Esophagus (tissue), 2 donors: ENCODE data around the gene NMS. TPM values are rescaled to one million over a fixed set of nuclear protein-coding genes. Genes with fewer than 3 reads are reported as not detected.

Source experiments
- H3K27ac ChIP-seq, 2 donors: one replicate each; pipeline ENCODE4 v1.5.1; 2013; ENCODE audit warnings: low read depth in 2 of 2, mild to moderate bottlenecking in 2 of 2, inconsistent platforms in 1 of 2, low read length in 1 of 2, moderate library complexity in 1 of 2
- H3K27me3 ChIP-seq, 2 donors: one replicate each; pipeline ENCODE4 v1.6.1; 2013; ENCODE audit warnings: low read length in 2 of 2, control low read depth in 1 of 2, mild to moderate bottlenecking in 1 of 2; ENCODE audit not compliant: insufficient read depth in 2 of 2, control insufficient read depth in 1 of 2
- H3K36me3 ChIP-seq, 2 donors: one replicate each; pipeline ENCODE4 v1.6.1; 2013; ENCODE audit warnings: low read length in 1 of 2; ENCODE audit not compliant: control insufficient read depth in 2 of 2, insufficient read depth in 2 of 2
- H3K4me1 ChIP-seq, 2 donors: one replicate each; pipeline ENCODE4 v1.6.1; 2013; ENCODE audit warnings: low read length in 1 of 2; ENCODE audit not compliant: control insufficient read depth in 2 of 2, insufficient read depth in 2 of 2
- H3K4me3 ChIP-seq, 2 donors: one replicate each; pipeline ENCODE4 v1.5.1; 2013; ENCODE audit warnings: low read length in 2 of 2, mild to moderate bottlenecking in 2 of 2, low read depth in 1 of 2, moderate library complexity in 1 of 2
- H3K9me3 ChIP-seq, 2 donors: one replicate each; pipeline ENCODE4 v1.6.1; 2013; ENCODE audit warnings: mild to moderate bottlenecking in 2 of 2, low read depth in 1 of 2, low read length in 1 of 2, moderate library complexity in 1 of 2; ENCODE audit not compliant: control insufficient read depth in 2 of 2, insufficient read depth in 1 of 2
- WGBS, 2 donors: extraction: QIAGEN DNeasy Blood & Tissue Kit; methylation state at CpG; one replicate each; pipeline ENCODE4 v1.1.7; 2013; 5-methylcytosine and 5-hydroxymethylcytosine counted together
- polyA plus RNA-seq, 2 donors: library from polyadenylated mRNA; stranded (reverse); fragments of 200-250 nt; gene quantifications; one replicate each; pipeline ENCODE4 v1.2.3, GENCODE V29; 2013
- donor health status: healthy with polysubstance abuse.
- donor health status: Bipolar disorder and iron deficiency.

NMS gene, protein sequence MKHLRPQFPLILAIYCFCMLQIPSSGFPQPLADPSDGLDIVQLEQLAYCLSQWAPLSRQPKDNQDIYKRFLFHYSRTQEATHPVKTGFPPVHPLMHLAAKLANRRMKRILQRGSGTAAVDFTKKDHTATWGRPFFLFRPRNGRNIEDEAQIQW
- not detected for polyA plus RNA-seq

GRCh38 chr2:100470182-100470581 is at the start of gene NMS:
NMS (plus strand) TSS chr2:100470482; CDS start chr2:100470489, 7 bp downstream.
- Histone ChIP-seq H3K9me3 (no peaks in the 10 kb centered on the region), H3K27me3 (peaks cover 0 to 4% of the 10 kb centered on the region in 2 donors), H3K27ac (no peak within 1 kb of the TSS), H3K4me1 (no peaks in the 10 kb centered on the region), H3K36me3 (no peaks in the 10 kb centered on the region), H3K4me3 (no peak within 1 kb of the TSS)
- WGBS, 2 donors, result 80 to 91% methylated on average over 7 of the region's 7 CpGs

- Histone ChIP-seq H3K27ac (no peak overlapping the region), H3K36me3 (no peaks in the 10 kb centered on the region), H3K4me1 (no peaks in the 10 kb centered on the region), H3K9me3 (no peaks in the 10 kb centered on the region), H3K4me3 (no peak overlapping the region), H3K27me3 (no peaks in the 10 kb centered on the region)
- 88 to 89% methylated on average over 4 of the region's 4 CpGs for WGBS, 2 donors
Observed at GRCh38 chr2:100422320-100423055, 47.8 kb upstream of the NMS start.

DNA sequence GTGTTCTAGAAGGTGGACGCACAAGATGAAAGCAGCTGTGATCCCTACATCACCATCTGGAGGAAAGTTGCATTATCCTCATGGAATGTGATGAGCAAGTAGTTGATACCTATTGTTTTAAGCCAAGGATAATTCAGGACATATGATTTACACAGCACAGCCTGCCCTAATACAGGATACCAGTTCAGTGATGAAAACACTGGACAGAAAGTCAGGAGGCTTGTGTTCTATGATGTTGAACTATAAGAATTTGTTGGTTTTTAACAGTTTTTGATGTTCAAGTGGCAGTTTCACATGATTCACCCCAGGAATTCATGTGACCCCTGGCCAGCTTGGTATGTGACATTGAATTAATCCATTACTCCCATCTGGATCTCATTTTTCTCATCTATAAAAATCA is 46.7 kb upstream of the NMS start:
- Histone ChIP-seq H3K27ac (no peak overlapping the region), H3K27me3 (no peaks in the 10 kb centered on the region), H3K4me1 (no peaks in the 10 kb centered on the region), H3K9me3 (no peaks in the 10 kb centered on the region), H3K4me3 (no peak overlapping the region), H3K36me3 (no peaks in the 10 kb centered on the region)
- 85 to 98% methylated on average over 1 of the region's 1 CpG for WGBS, 2 donors

- 82 to 84% methylated on average over 4 of the region's 4 CpGs for WGBS, 2 donors
- no peak overlapping the region for H3K4me3 ChIP-seq
- no peaks in the 10 kb centered on the region for H3K27me3 ChIP-seq
- H3K36me3 ChIP-seq, result no peaks in the 10 kb centered on the region
- no peak overlapping the region for H3K27ac ChIP-seq
- H3K9me3 ChIP-seq, result no peaks in the 10 kb centered on the region
- H3K4me1 ChIP-seq, result no peaks in the 10 kb centered on the region
Observed at GRCh38 chr2:100424277-100424875, 45.9 kb upstream of the NMS start.

GRCh38 chr2:100425107-100425506 is 45.2 kb upstream of the NMS start:
- H3K27ac ChIP-seq, result no peak overlapping the region
- H3K36me3 ChIP-seq, result no peaks in the 10 kb centered on the region
- no peaks in the 10 kb centered on the region for H3K9me3 ChIP-seq
- H3K4me1 ChIP-seq, result no peaks in the 10 kb centered on the region
- H3K4me3 ChIP-seq, result no peak overlapping the region
- H3K27me3 ChIP-seq, result no peaks in the 10 kb centered on the region
- WGBS, 2 donors, result 68 to 72% methylated on average over 4 of the region's 4 CpGs

- H3K4me1 ChIP-seq, result no peaks in the 10 kb centered on the region
- 83 to 84% methylated on average over 15 of the region's 15 CpGs for WGBS, 2 donors
- no peak overlapping the region for H3K4me3 ChIP-seq
- H3K27me3 ChIP-seq, result no peaks in the 10 kb centered on the region
- no peaks in the 10 kb centered on the region for H3K36me3 ChIP-seq
- H3K9me3 ChIP-seq, result no peaks in the 10 kb centered on the region
- no peak overlapping the region for H3K27ac ChIP-seq
Observed at GRCh38 chr2:100425573-100426383, 44.5 kb upstream of the NMS start.

DNA sequence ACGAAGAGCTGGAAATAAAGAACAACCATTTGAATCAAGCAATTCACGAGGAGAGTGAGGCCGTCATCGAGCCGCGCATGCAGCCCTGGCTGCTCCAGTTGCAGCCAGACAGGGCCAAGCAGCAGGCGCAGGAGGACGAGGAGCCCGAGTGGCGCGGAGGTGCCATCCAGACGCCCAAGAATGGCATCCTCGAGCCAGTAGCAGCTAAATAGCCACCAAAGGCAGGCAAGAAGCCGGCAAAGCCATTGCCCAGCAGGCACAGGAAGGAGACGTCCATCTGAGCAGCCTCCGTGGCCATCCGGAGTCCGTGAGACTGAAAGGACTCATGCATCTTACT is 43.9 kb upstream of the NMS start:
- Histone ChIP-seq H3K36me3 (no peaks in the 10 kb centered on the region), H3K4me3 (no peak overlapping the region), H3K27ac (no peak overlapping the region), H3K4me1 (no peaks in the 10 kb centered on the region), H3K27me3 (no peaks in the 10 kb centered on the region), H3K9me3 (no peaks in the 10 kb centered on the region)
- WGBS, 2 donors, result 87 to 88% methylated on average over 17 to 18 of the region's 18 CpGs

- Histone ChIP-seq H3K4me1 (no peaks in the 10 kb centered on the region), H3K27me3 (no peaks in the 10 kb centered on the region), H3K9me3 (no peaks in the 10 kb centered on the region), H3K36me3 (no peaks in the 10 kb centered on the region), H3K27ac (no peak overlapping the region), H3K4me3 (no peak overlapping the region)
- WGBS, 2 donors, result 91 to 94% methylated on average over 12 of the region's 12 CpGs
Observed at GRCh38 chr2:100427111-100427510, 43.2 kb upstream of the NMS start.

GRCh38 chr2:100427627-100428258 is 42.5 kb upstream of the NMS start:
- Histone ChIP-seq H3K9me3 (no peaks in the 10 kb centered on the region), H3K4me1 (no peaks in the 10 kb centered on the region), H3K27me3 (no peaks in the 10 kb centered on the region), H3K36me3 (no peaks in the 10 kb centered on the region), H3K27ac (no peak overlapping the region), H3K4me3 (no peak overlapping the region)
- 38 to 40% methylated on average over 11 of the region's 11 CpGs for WGBS, 2 donors
